Neural progenitor cell (in vitro differentiated cells): ENCODE measurements around the gene PITPNC1. TPM values are rescaled to one million over a fixed set of nuclear protein-coding genes. Genes with fewer than 3 reads are reported as not detected.
A peak's percentile ranks its signal among the peaks of the same experiment; 100 is the strongest.

Source experiments
- DNase-seq: peaks from one replicate; pipeline ENCODE4 v3.0.0-alpha.2; 2016; ENCODE audit warnings: low spot score
- H2AFZ ChIP-seq: fragments of 200-600 bp; sonication (generic); replicated peaks from 2 replicates; pipeline ENCODE4 v1.6.1; 2016; ENCODE audit warnings: antibody characterized with exemption
- H3F3A ChIP-seq: fragments of 200-600 bp; sonication (generic); 2 replicates; pipeline ENCODE4 v1.6.1; 2016; ENCODE audit warnings: antibody characterized with exemption, low read depth
- H3K27ac ChIP-seq: fragments of 200-600 bp; sonication (generic); 2 replicates; pipeline ENCODE4 v1.5.1; 2016; ENCODE audit warnings: mild to moderate bottlenecking
- H3K27me3 ChIP-seq: fragments of 200-600 bp; sonication (generic); 2 replicates; pipeline ENCODE4 v1.6.1; 2016; ENCODE audit warnings: mild to moderate bottlenecking, moderate library complexity
- H3K36me3 ChIP-seq: fragments of 200-600 bp; sonication (generic); 2 replicates; pipeline ENCODE4 v1.5.1; 2016
- H3K4me1 ChIP-seq: fragments of 200-600 bp; sonication (generic); 2 replicates; pipeline ENCODE4 v1.6.1; 2016; ENCODE audit warnings: mixed run types
- H3K4me2 ChIP-seq: fragments of 200-600 bp; sonication (generic); 2 replicates; pipeline ENCODE4 v1.6.1; 2016
- H3K4me3 ChIP-seq: fragments of 200-600 bp; sonication (generic); 2 replicates; pipeline ENCODE4 v1.5.1; 2016
- H3K79me2 ChIP-seq: fragments of 200-600 bp; sonication (generic); 2 replicates; pipeline ENCODE4 v1.6.1; 2016; ENCODE audit warnings: low read depth
- H3K9ac ChIP-seq: fragments of 200-600 bp; sonication (generic); 2 replicates; pipeline ENCODE4 v1.6.1; 2016
- H3K9me3 ChIP-seq: fragments of 200-600 bp; sonication (generic); 2 replicates; pipeline ENCODE4 v1.5.1; 2016; ENCODE audit warnings: low read depth
- H4K20me1 ChIP-seq: fragments of 200-600 bp; sonication (generic); 2 replicates; pipeline ENCODE4 v1.6.1; 2016; ENCODE audit warnings: low read depth
- H3K27ac Mint-ChIP-seq: 3 replicates; pipeline ENCODE4 v1.8.0; 2021; ENCODE audit warnings: mixed read lengths
- H3K27me3 Mint-ChIP-seq: 2 replicates; pipeline ENCODE4 v1.8.0; 2022; ENCODE audit warnings: low read depth, mild to moderate bottlenecking, inconsistent platforms, moderate library complexity, mixed read lengths; ENCODE audit not compliant: insufficient read depth
- H3K36me3 Mint-ChIP-seq: 3 replicates; pipeline ENCODE4 v1.8.0; 2021; ENCODE audit warnings: mixed read lengths
- H3K4me1 Mint-ChIP-seq: 3 replicates; pipeline ENCODE4 v1.8.0; 2021; ENCODE audit warnings: mixed read lengths
- H3K4me3 Mint-ChIP-seq: 3 replicates; pipeline ENCODE4 v1.8.0; 2021; ENCODE audit warnings: mild to moderate bottlenecking, moderate library complexity, mixed read lengths
- H3K9me3 Mint-ChIP-seq: 3 replicates; pipeline ENCODE4 v1.8.0; 2020; ENCODE audit warnings: mixed read lengths
- EZH2 ChIP-seq: fragments of 200-600 bp; sonication (generic); IDR thresholded peaks from 2 replicates; pipeline ENCODE4 v1.6.1; 2017; ENCODE audit warnings: antibody characterized with exemption, mild to moderate bottlenecking, moderate library complexity
- EZH2phosphoT487 ChIP-seq: fragments of 200-600 bp; sonication (generic); IDR thresholded peaks from 2 replicates; pipeline ENCODE4 v1.6.1; 2017; ENCODE audit warnings: antibody characterized with exemption
- total RNA-seq: library from RNA; depleted of rRNA; stranded (reverse); fragments of >200 nt; gene quantifications from 2 replicates; pipeline ENCODE4 v1.2.3, GENCODE V29; 2015; ENCODE audit warnings: low replicate concordance
- TF ChIP-seq, protein P1 (sequence below): fragments of 200-600 bp; sonication (generic); IDR thresholded peaks from 2 replicates; pipeline ENCODE4 v1.5.1; 2017; ENCODE audit warnings: antibody characterized with exemption, mild to moderate bottlenecking

Gene PITPNC1
- total RNA-seq, 1 donor from 2014 or later: 8.1 TPM

DNA sequence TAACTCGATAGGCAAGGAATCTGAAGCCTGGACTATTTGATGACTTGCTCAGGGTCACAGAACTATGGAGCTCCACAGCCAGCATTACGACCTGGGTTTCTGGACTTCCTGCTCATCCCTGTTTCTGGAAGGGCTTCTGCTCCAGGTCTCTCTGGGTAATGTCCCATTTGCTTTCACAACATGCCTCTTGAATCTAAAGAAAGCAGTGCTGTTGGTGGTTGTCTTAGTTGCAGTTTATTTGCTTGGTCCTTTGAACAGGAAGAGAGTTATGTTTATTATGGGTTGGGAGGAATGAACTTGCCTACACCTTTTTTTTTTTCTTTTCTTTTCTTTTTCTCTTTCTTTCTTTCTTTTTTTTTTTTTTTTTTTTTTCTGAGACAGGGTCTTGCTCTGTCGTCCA is 84.8 kb downstream of the PITPNC1 start:
- no peaks in the 10 kb centered on the region for H4K20me1 ChIP-seq
- no peak overlapping the region for H3K4me2 ChIP-seq
- no peak overlapping the region for H3K27ac Mint-ChIP-seq
- H3K4me3 Mint-ChIP-seq: no peak overlapping the region
- H2AFZ ChIP-seq: no peak overlapping the region
- TF ChIP-seq EZH2phosphoT487 (no peak), EZH2 (no peak)
- TF ChIP-seq, protein P1, sequence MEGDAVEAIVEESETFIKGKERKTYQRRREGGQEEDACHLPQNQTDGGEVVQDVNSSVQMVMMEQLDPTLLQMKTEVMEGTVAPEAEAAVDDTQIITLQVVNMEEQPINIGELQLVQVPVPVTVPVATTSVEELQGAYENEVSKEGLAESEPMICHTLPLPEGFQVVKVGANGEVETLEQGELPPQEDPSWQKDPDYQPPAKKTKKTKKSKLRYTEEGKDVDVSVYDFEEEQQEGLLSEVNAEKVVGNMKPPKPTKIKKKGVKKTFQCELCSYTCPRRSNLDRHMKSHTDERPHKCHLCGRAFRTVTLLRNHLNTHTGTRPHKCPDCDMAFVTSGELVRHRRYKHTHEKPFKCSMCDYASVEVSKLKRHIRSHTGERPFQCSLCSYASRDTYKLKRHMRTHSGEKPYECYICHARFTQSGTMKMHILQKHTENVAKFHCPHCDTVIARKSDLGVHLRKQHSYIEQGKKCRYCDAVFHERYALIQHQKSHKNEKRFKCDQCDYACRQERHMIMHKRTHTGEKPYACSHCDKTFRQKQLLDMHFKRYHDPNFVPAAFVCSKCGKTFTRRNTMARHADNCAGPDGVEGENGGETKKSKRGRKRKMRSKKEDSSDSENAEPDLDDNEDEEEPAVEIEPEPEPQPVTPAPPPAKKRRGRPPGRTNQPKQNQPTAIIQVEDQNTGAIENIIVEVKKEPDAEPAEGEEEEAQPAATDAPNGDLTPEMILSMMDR: no peak
- no peak overlapping the region for H3K27ac ChIP-seq
- peaks cover 10% of the 10 kb centered on the region for H3K4me1 Mint-ChIP-seq
- peaks cover 13% of the 10 kb centered on the region for H3K36me3 Mint-ChIP-seq
- no peaks in the 10 kb centered on the region for H3K79me2 ChIP-seq
- no peaks in the 10 kb centered on the region for H3K36me3 ChIP-seq
- DNase-seq: no peak
- H3K27me3 Mint-ChIP-seq: peaks cover 2% of the 10 kb centered on the region
- no peaks in the 10 kb centered on the region for H3K27me3 ChIP-seq
- no peak overlapping the region for H3K9ac ChIP-seq
- peaks cover 22% of the 10 kb centered on the region for H3K9me3 Mint-ChIP-seq
- no peak overlapping the region for H3K4me3 ChIP-seq
- peaks cover 3% of the 10 kb centered on the region for H3K9me3 ChIP-seq
- H3K4me1 ChIP-seq: peaks cover 18% of the 10 kb centered on the region
- H3F3A ChIP-seq: peaks cover 18% of the 10 kb centered on the region

DNA sequence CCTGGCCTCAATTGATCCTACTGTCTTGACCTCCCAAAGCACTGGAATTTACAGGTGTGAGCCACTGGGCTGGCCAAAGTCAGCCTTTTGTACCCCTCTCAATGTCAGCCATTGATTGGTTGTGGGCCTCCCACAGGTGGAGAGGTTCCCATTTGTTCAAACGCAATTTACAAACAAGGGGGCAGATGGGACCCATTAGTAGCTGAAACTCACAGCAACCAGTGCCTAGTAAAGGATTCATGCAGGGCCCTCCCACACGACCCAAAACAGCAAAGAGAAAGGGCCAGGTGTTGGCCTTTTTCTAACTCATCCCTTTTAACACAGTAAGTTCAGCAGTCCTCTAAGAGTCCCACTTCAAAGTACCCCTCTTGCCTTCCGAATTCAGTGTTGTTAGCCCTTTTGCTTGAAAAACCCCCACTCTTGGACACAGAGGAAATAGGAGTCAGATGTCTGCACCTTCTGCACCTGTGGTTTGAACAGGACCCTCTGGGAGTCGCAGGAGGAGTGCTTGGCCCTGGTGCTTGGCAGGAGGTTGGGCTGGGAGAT is 89.2 kb downstream of the PITPNC1 start:
- peaks cover 20% of the 10 kb centered on the region for H3K4me1 Mint-ChIP-seq
- peaks cover 1% of the 10 kb centered on the region for H3K9me3 ChIP-seq
- peaks cover 6% of the 10 kb centered on the region for H3F3A ChIP-seq
- no peak overlapping the region for H2AFZ ChIP-seq
- H3K9me3 Mint-ChIP-seq: peaks cover 6% of the 10 kb centered on the region
- H3K9ac ChIP-seq: no peak overlapping the region
- H3K4me2 ChIP-seq: peak overlapping the region; percentile 13
- no peaks in the 10 kb centered on the region for H3K36me3 Mint-ChIP-seq
- H3K4me3 Mint-ChIP-seq: no peak overlapping the region
- TF ChIP-seq EZH2: no peak
- TF ChIP-seq, protein P1: no peak
- no peak for TF ChIP-seq EZH2phosphoT487
- H3K79me2 ChIP-seq: no peaks in the 10 kb centered on the region
- no peak overlapping the region for H3K27ac ChIP-seq
- DNase-seq: no peak
- H3K27ac Mint-ChIP-seq: no peak overlapping the region
- H3K27me3 ChIP-seq: no peaks in the 10 kb centered on the region
- H4K20me1 ChIP-seq: no peaks in the 10 kb centered on the region
- H3K36me3 ChIP-seq: no peaks in the 10 kb centered on the region
- H3K4me3 ChIP-seq: no peak overlapping the region
- peaks cover 14% of the 10 kb centered on the region for H3K4me1 ChIP-seq
- H3K27me3 Mint-ChIP-seq: peaks cover 2% of the 10 kb centered on the region

DNA sequence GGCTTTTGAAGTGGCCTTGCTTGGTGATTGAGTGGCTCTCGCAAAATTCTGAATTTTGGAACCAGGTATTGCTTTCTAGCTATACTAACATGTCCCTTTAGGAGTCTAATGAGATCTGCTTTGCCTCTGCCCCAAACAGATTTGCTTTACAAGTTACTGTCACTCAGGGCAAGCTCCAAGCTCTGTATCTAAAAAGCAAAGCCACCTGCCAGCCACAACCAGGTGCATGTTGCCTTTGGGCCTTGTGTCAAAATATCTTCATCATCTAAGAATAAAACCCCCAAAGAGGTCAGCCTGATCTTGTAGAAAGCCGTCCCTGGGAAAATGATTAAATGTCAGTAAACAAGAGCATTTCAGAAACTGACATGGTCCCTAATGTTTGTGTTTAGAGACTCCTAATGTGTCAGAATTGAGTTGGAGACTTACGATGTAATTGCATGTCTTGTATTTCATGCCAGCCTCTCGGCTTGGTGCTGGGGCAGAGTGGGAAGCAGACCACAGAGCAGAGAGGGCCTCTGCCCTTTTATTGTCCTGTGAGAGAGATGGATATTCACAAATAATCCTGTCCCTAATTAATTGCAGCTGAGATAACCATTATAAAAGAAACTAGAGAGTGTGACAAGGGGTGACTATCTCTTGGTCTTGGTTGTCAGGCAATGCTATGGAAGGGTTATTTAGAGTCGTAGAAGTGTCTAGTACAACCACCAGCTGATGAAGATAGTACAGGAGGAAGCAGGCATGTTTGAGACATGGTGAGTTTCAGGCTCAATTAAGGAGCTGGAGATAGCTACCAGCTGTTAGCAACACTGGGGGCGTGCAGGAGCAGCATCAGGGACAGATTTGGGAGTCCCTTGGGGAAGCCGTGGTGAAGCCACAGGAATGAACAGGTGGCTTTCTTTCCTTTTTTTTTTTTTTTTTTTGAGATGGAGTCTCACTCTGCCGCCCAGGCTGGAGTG is 90.7 kb downstream of the PITPNC1 start:
- H3K4me3 ChIP-seq: no peak overlapping the region
- no peak for DNase-seq
- Mint-ChIP-seq H3K27ac (peak overlapping the region; percentile 93), H3K4me3 (no peak overlapping the region), H3K36me3 (peaks cover 6% of the 10 kb centered on the region), H3K27me3 (peaks cover 2% of the 10 kb centered on the region), H3K9me3 (peaks cover 10% of the 10 kb centered on the region), H3K4me1 (peaks cover 20% of the 10 kb centered on the region)
- H3K4me2 ChIP-seq: no peak overlapping the region
- H3K4me1 ChIP-seq: peaks cover 14% of the 10 kb centered on the region
- no peak overlapping the region for H3K27ac ChIP-seq
- no peaks in the 10 kb centered on the region for H3K27me3 ChIP-seq
- H2AFZ ChIP-seq: no peak overlapping the region
- TF ChIP-seq EZH2: no peak
- no peak for TF ChIP-seq EZH2phosphoT487
- TF ChIP-seq, protein P1: no peak
- no peaks in the 10 kb centered on the region for H3K79me2 ChIP-seq
- H3K9ac ChIP-seq: no peak overlapping the region
- peaks cover 3% of the 10 kb centered on the region for H3K9me3 ChIP-seq
- no peaks in the 10 kb centered on the region for H4K20me1 ChIP-seq
- peaks cover 6% of the 10 kb centered on the region for H3F3A ChIP-seq
- H3K36me3 ChIP-seq: no peaks in the 10 kb centered on the region
